Spleen (tissue), 11 donors: ENCODE results near the gene ROBO1. TPM values are rescaled to one million over a fixed set of nuclear protein-coding genes. Genes with fewer than 3 reads are reported as not detected.
A peak's percentile ranks its signal among the peaks of the same experiment; 100 is the strongest.

ENCODE experiments used
- DNase-seq: peaks from one replicate; pipeline ENCODE4 v3.0.0-alpha.2; 2020
- H3K27ac ChIP-seq, 8 donors: fragments of 200-600 bp; sonication (generic) in 7 of 8; 1 replicate in 4 of 8; 2 replicates in 4 of 8; pipeline versions ENCODE4 v1.5.0 to v1.8.0; 2016 to 2021; ENCODE audit warnings: inconsistent platforms in 4 of 8, mild to moderate bottlenecking in 4 of 8, moderate library complexity in 1 of 8
- H3K27me3 ChIP-seq, 7 donors: fragments of 200-600 bp; sonication (generic) in 6 of 7; replicated peaks in 1 of 7; 1 replicate in 4 of 7; 2 replicates in 3 of 7; pipeline versions ENCODE4 v1.5.0 to v1.8.0; 2016 to 2021; ENCODE audit warnings: inconsistent platforms in 3 of 7, mild to moderate bottlenecking in 1 of 7
- H3K36me3 ChIP-seq, 6 donors: fragments of 200-600 bp; sonication (generic) in 5 of 6; 1 replicate in 4 of 6; 2 replicates in 2 of 6; pipeline versions ENCODE4 v1.5.0 to v1.8.0; 2016 to 2021; ENCODE audit warnings: inconsistent platforms in 2 of 6
- H3K4me1 ChIP-seq, 6 donors: fragments of 200-600 bp; sonication (generic) in 5 of 6; 1 replicate in 3 of 6; 2 replicates in 3 of 6; pipeline versions ENCODE4 v1.5.0 to v1.8.0; 2016 to 2021; ENCODE audit warnings: inconsistent platforms in 3 of 6
- H3K4me3 ChIP-seq, 8 donors: fragments of 200-600 bp; sonication (generic) in 7 of 8; 1 replicate in 4 of 8; 2 replicates in 4 of 8; pipeline versions ENCODE4 v1.5.0 to v1.8.0; 2016 to 2021; ENCODE audit warnings: inconsistent platforms in 4 of 8, mild to moderate bottlenecking in 4 of 8, moderate library complexity in 2 of 8
- H3K9me3 ChIP-seq, 8 donors: fragments of 200-600 bp; sonication (generic) in 7 of 8; 1 replicate in 4 of 8; 2 replicates in 4 of 8; pipeline versions ENCODE4 v1.5.0 to v1.8.0; 2016 to 2021; ENCODE audit warnings: inconsistent platforms in 4 of 8
- POLR2A ChIP-seq, 3 donors: fragments of 450-650 bp; IDR thresholded peaks; one replicate each; pipeline ENCODE4 v1.5.1; 2017; ENCODE audit warnings: antibody characterized with exemption in 3 of 3, mild to moderate bottlenecking in 1 of 3
- POLR2AphosphoS5 ChIP-seq, 3 donors: sonication (generic); formaldehyde crosslinking; IDR thresholded peaks; one replicate each; pipeline ENCODE4 v1.5.1; 2017; ENCODE audit warnings: antibody characterized with exemption in 3 of 3
- WGBS, 5 donors: extraction: QIAGEN DNeasy Blood & Tissue Kit in 3 of 5; methylation state at CpG; one replicate each; pipeline versions ENCODE4 v1.1.5 to v1.1.7; 2013 to 2018; 5-methylcytosine and 5-hydroxymethylcytosine counted together
- intact Hi-C: fragments of 100-400 bp; cut with DNase I; formaldehyde crosslinking; loops from one replicate; pipeline ENCODE4 v1.15.0; 2023; ENCODE audit warnings: low total_unique reads
- polyA plus RNA-seq, 3 donors: library from polyadenylated mRNA; stranded (reverse); fragments of 200-250 nt; gene quantifications; one replicate each; pipeline ENCODE4 v1.2.1, GENCODE V29; 2013
- total RNA-seq, 7 donors: library from RNA; depleted of rRNA in 3 of 7; stranded (reverse); fragments of >200 nt in 3 of 7; fragmentation: NEBNext Ultra II Directional in 4 of 7; extraction: Animal tissue kit (Norgen Biotek cat#: 25700) in 4 of 7; gene quantifications; one replicate each; pipeline versions ENCODE4 v1.1.0 to v1.2.1, GENCODE V29; 2016 to 2021
- TF ChIP-seq, protein P1 (sequence below), 11 experiments: fragments of 200-600 bp in 7 of 11; fragments of 450-650 bp in 4 of 11; sonication (generic) in 4 of 11; IDR thresholded peaks in 8 of 11; conservative IDR thresholded peaks in 3 of 11; 1 replicate in 7 of 11; 2 replicates in 4 of 11; pipeline versions ENCODE4 v1.4.0 to v1.8.0; 2016 to 2021; ENCODE audit warnings: antibody characterized with exemption in 11 of 11, inconsistent platforms in 4 of 11, mild to moderate bottlenecking in 1 of 11
- donor health status: healthy with polysubstance abuse.
- donor health status: DM: no; HTN: no; CAD: no; lungs with moderate emphysema.
- donor health status: DM: no; HTN: no; CAD: no.
- donor health status: Bipolar disorder and iron deficiency.
- donor health status: healthy.
- donor health status: DM: no; HTN: no; CAD: no.
- donor health status: DM: yes; HTN: yes; CAD: no.

Gene ROBO1
- total and polyA plus RNA-seq, 10 donors, result 3.4 to 37.3 (median 26.0) TPM

GRCh38 chr3:78738833-78739232 is 1029.0 kb downstream of the ROBO1 start:
- WGBS, 5 donors, result 85 to 95% (median 88%) methylated on average over 2 of the region's 2 CpGs
- intact Hi-C loops, result no loop called here
- no peaks in the 10 kb centered on the region for H3K4me1 ChIP-seq
- peak overlapping the region in 1 of 8 donors; percentile 31 for H3K27ac ChIP-seq
- DNase-seq, result no peak
- no peak overlapping the region for H3K4me3 ChIP-seq
- H3K9me3 ChIP-seq, result peaks cover 0 to 18% (median 0%) of the 10 kb centered on the region in 8 donors
- no peaks in the 10 kb centered on the region for H3K27me3 ChIP-seq
- TF ChIP-seq POLR2AphosphoS5 (IDR thresholded peaks at IDR 0.05) (no peak), POLR2A (IDR thresholded peaks at IDR 0.05) (no peak)
- TF ChIP-seq, protein P1, sequence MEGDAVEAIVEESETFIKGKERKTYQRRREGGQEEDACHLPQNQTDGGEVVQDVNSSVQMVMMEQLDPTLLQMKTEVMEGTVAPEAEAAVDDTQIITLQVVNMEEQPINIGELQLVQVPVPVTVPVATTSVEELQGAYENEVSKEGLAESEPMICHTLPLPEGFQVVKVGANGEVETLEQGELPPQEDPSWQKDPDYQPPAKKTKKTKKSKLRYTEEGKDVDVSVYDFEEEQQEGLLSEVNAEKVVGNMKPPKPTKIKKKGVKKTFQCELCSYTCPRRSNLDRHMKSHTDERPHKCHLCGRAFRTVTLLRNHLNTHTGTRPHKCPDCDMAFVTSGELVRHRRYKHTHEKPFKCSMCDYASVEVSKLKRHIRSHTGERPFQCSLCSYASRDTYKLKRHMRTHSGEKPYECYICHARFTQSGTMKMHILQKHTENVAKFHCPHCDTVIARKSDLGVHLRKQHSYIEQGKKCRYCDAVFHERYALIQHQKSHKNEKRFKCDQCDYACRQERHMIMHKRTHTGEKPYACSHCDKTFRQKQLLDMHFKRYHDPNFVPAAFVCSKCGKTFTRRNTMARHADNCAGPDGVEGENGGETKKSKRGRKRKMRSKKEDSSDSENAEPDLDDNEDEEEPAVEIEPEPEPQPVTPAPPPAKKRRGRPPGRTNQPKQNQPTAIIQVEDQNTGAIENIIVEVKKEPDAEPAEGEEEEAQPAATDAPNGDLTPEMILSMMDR (IDR thresholded peaks at IDR 0.05 in 8 of 11, conservative IDR thresholded peaks at IDR 0.05 in 3 of 11), result no peak
- no peaks in the 10 kb centered on the region for H3K36me3 ChIP-seq

DNA sequence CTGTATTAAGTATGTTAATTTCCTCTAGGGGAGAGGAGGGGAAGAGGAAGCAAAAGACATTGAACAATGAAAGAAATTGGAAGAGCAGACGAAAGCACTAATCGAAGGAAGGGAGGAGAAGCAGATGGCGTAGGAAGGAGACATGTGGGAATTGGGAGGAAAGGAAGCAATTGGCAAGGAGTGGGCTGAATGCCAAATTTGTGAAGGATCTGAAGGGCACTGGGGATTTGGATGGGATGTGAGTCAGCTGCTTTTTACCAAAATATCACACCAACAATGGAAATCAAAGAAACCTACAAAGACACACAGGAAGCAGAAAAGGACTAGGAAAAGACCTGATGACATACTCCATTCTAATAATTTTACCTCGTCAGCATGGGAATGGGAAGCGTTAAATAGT is 1029.8 kb downstream of the ROBO1 start:
- intact Hi-C loops, result no loop called here
- H3K4me1 ChIP-seq, result no peaks in the 10 kb centered on the region
- H3K9me3 ChIP-seq, result peaks cover 0 to 18% (median 0%) of the 10 kb centered on the region in 8 donors
- no peaks in the 10 kb centered on the region for H3K36me3 ChIP-seq
- H3K27me3 ChIP-seq, result no peaks in the 10 kb centered on the region
- WGBS, 5 donors, result 61 to 70% (median 67%) methylated on average over 5 of the region's 5 CpGs
- TF ChIP-seq POLR2A (IDR thresholded peaks at IDR 0.05), result no peak
- TF ChIP-seq, protein P1 (IDR thresholded peaks at IDR 0.05 in 8 of 11, conservative IDR thresholded peaks at IDR 0.05 in 3 of 11), result no peak
- TF ChIP-seq POLR2AphosphoS5 (IDR thresholded peaks at IDR 0.05), result peak in 1 of 3 donors; percentile 58
- no peak overlapping the region for H3K4me3 ChIP-seq
- DNase-seq, result no peak
- H3K27ac ChIP-seq, result peak overlapping the region in 2 of 8 donors; percentile 19 to 31

DNA sequence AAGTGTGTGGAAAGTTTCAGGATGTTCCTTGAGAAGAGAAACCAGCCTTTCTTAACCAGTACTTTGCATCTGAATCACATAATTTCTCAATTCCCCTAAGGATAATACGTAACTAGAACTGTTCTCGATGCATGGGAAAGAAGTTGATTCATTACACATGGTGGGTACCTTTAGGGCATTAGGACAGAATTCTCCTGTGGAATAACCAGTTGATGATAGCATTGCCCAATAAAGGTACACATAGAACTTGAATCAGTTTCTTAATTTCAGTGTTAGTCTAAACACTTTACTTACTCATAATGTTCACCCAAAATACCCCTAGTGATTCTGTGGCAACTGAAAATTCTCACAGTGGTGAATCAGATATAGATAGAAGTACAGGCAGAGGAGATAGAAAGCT is 1030.9 kb downstream of the ROBO1 start:
- no peaks in the 10 kb centered on the region for H3K27me3 ChIP-seq
- H3K27ac ChIP-seq, result no peak overlapping the region
- peaks cover 0 to 16% (median 0%) of the 10 kb centered on the region in 8 donors for H3K9me3 ChIP-seq
- H3K4me3 ChIP-seq, result no peak overlapping the region
- DNase-seq, result no peak
- intact Hi-C loops, result no loop called here
- H3K4me1 ChIP-seq, result no peaks in the 10 kb centered on the region
- TF ChIP-seq, protein P1 (IDR thresholded peaks at IDR 0.05 in 8 of 11, conservative IDR thresholded peaks at IDR 0.05 in 3 of 11), result no peak
- TF ChIP-seq POLR2AphosphoS5 (IDR thresholded peaks at IDR 0.05) (no peak), POLR2A (IDR thresholded peaks at IDR 0.05) (no peak)
- no peaks in the 10 kb centered on the region for H3K36me3 ChIP-seq
- 85 to 96% (median 90%) methylated on average over 2 of the region's 2 CpGs for WGBS, 5 donors

GRCh38 chr3:78734048-78734637 is 1033.7 kb downstream of the ROBO1 start:
- H3K4me3 ChIP-seq, result no peak overlapping the region
- DNase-seq, result no peak
- intact Hi-C loops, result no loop called here
- H3K27me3 ChIP-seq, result no peaks in the 10 kb centered on the region
- TF ChIP-seq POLR2AphosphoS5 (IDR thresholded peaks at IDR 0.05), result no peak
- no peak for TF ChIP-seq POLR2A (IDR thresholded peaks at IDR 0.05)
- TF ChIP-seq, protein P1 (IDR thresholded peaks at IDR 0.05 in 8 of 11, conservative IDR thresholded peaks at IDR 0.05 in 3 of 11), result no peak
- WGBS, 5 donors, result 84 to 96% (median 90%) methylated on average over 3 of the region's 3 CpGs
- peaks cover 0 to 5% (median 0%) of the 10 kb centered on the region in 8 donors for H3K9me3 ChIP-seq
- no peaks in the 10 kb centered on the region for H3K36me3 ChIP-seq
- no peaks in the 10 kb centered on the region for H3K4me1 ChIP-seq
- H3K27ac ChIP-seq, result no peak overlapping the region
